PC-3 (cell line): Measurements from ENCODE around the gene PINLYP.

ENCODE experiments used
- CTCF ChIP-seq: fragments of 300-600 bp; sonication (generic); conservative IDR thresholded peaks from 2 replicates; pipeline ENCODE4 v1.5.1; 2017; ENCODE audit warnings: antibody characterized with exemption, low read depth, mild to moderate bottlenecking, low read length
- EZH2 ChIP-seq: fragments of 300-600 bp; sonication (generic); IDR thresholded peaks from one replicate; pipeline ENCODE4 v1.6.1; 2017; ENCODE audit warnings: antibody characterized with exemption, mild to moderate bottlenecking, low read length; ENCODE audit not compliant: unreplicated experiment
- EZH2phosphoT487 ChIP-seq: fragments of 300-600 bp; sonication (generic); IDR thresholded peaks from 2 replicates; pipeline ENCODE4 v1.6.1; 2018; ENCODE audit warnings: mild to moderate bottlenecking, antibody characterized with exemption, low read length, borderline replicate concordance

GRCh38 chr19:43589678-43590077, 14.1 kb downstream of the PINLYP start:
- no peak for TF ChIP-seq CTCF
- no peak for TF ChIP-seq EZH2
- no peak for TF ChIP-seq EZH2phosphoT487
